GM12801 (cell line): ENCODE data around the gene AQP6.

ENCODE experiments used
- TF ChIP-seq, protein P1 (sequence below): IDR thresholded peaks from one replicate; pipeline ENCODE4 v1.5.1; 2011; ENCODE audit warnings: control low read depth; ENCODE audit not compliant: insufficient read length; ENCODE audit errors: extremely low read depth

Gene AQP6

DNA sequence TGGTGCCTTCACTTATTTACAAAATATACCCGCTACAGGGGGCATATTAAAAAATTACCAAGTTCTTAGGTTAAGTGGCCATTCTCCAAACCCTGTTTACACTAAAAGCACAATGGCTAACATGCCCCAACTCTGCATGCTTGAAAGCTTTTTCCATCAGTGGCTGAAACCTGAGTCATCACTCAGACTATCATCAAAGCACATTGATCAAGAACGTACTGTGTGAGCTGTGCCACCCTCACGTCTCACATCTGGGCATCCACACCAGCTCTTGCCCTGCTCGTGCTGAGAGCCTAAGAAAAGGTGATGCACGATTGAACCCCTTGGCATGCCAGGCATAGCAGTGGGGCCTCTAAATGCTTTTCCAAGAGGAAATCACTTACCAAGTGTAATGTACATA is 13.2 kb downstream of the AQP6 start:
- TF ChIP-seq, protein P1, sequence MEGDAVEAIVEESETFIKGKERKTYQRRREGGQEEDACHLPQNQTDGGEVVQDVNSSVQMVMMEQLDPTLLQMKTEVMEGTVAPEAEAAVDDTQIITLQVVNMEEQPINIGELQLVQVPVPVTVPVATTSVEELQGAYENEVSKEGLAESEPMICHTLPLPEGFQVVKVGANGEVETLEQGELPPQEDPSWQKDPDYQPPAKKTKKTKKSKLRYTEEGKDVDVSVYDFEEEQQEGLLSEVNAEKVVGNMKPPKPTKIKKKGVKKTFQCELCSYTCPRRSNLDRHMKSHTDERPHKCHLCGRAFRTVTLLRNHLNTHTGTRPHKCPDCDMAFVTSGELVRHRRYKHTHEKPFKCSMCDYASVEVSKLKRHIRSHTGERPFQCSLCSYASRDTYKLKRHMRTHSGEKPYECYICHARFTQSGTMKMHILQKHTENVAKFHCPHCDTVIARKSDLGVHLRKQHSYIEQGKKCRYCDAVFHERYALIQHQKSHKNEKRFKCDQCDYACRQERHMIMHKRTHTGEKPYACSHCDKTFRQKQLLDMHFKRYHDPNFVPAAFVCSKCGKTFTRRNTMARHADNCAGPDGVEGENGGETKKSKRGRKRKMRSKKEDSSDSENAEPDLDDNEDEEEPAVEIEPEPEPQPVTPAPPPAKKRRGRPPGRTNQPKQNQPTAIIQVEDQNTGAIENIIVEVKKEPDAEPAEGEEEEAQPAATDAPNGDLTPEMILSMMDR, result no peak

DNA sequence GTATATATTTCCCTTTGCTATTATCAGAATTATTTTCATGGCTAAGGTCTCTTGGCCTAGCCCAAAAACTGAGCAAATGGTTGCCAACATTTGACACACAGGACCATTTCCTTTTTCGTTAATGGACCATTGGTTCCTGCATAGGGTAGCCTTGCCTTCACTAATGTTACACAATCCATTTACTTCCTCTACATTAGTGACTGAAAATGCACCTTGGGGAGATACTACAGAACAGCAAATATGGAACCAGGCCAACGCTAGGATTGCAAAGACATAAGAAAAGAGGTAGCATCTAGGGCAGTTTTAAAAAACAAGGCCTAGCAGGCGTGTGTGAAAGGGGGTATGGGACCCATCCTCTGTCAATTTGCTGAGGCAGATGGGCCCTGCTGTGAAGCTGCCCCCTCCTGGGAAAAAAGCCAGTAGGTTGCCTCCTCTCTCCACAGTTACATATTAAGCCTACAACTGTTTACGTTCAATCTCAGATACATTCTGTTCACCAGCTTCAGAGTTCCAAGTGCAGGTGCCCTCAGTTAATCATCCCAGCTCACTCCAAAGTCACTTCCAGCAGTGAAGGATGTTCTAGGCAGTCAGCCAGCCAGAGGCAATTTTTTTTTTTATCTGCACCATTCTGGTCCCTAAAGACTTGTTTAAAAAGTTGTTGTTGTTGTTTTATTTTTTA is 15.0 kb downstream of the AQP6 start:
- TF ChIP-seq, protein P1, result no peak

DNA sequence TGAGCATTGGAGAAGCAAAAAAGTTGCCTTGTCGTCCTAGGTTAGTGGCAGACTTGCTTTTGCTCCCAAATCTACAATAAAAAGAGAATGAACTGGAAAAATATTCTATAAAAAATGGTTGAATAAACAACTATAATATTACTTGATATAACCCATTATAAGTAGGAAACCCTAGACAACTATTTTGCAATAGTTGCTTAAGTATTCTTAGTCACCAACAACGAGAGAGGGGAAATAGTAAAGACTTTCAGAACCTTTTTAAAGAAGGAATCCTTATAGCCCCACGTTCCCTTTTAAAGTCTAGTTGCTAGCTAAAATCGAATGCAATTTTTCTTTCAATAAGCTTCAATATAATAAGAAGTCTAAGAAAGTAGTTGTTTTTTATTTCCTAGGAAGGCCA is 17.5 kb downstream of the AQP6 start:
- TF ChIP-seq, protein P1, result no peak

DNA sequence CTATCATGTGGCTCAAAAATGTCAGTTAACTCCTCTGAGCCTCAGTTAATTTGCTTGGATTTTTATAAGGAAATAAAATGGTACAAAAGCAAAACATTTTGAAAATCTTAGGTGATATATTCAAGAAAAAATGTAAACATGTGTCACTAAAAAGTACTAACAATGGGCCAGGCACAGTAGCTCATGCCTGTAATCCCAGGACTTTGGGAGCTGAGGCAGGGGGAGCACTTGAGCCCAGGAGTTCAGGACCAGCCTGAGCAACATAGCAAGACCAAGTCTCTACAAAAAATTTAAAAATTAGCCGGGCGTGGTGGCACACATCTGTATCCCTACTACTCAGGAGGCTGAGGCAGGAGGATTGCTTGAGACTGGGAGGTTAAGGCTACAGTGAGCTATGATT is 25.7 kb downstream of the AQP6 start:
- TF ChIP-seq, protein P1, result no peak

DNA sequence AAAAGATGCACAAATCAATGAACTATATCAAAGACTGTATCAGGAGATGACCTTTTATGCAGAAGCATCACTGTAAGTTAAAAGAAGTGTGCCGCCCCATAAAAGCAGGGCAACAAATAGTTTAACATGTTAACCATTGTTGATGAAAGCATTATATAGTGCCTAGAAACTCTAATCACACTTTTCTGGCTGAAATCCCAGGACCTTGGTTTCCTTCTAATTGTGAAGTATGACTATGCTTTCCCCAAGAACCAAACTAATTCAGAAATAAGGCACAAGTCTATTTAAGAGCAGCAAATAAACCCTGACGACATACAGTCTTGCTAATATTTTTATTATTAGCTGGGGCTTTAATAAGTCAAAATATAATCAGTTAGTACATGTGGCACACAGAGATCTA is 30.8 kb downstream of the AQP6 start:
- TF ChIP-seq, protein P1, result no peak

DNA sequence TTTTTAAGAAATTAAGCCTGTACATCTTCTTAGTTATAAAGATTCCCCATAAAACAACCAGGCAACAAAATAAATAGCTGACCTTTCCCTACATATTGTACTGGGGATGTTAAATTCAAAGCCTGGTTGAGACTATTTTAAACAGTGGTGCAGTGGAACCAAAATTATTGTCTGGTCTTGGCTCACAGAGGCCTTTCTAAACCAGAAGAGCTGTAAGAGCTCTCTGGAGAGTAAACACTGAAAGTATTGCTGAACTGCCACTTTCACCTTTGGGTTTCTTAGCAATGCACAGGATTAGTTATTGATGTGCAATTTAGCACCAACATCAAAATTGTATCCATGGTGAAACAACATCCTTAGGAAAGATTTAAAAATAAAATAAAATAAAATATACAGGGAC is 31.9 kb downstream of the AQP6 start:
- TF ChIP-seq, protein P1, result no peak

DNA sequence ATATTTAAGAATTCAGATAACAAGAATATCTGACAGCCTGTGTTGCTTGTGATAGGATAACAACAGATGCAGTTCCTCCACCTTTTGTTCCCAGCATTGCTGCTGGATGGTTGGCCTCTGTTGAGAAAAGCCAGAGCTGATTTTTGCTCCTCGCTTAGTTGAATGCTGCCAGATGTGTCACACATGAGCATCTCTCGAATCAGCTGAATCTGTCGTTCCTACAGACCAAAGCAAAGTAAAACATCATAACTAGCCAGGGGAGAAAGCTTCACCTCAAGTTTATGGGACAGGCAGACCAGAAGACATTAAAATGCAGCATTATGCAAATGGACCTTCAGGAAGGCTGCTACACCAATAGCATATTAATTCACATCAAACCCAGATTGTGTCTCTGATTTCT is 32.4 kb downstream of the AQP6 start:
- TF ChIP-seq, protein P1, result no peak
